Gastroesophageal sphincter (tissue), 3 donors: Measurements from ENCODE around the gene KPNA4.

ENCODE experiments used
- CTCF ChIP-seq, 4 experiments: fragments of 200-600 bp in 2 of 4; fragments of 450-650 bp in 2 of 4; sonication (generic) in 1 of 4; IDR thresholded peaks; one replicate each; pipeline ENCODE4 v1.5.1; 2017 to 2019; ENCODE audit warnings: antibody characterized with exemption in 4 of 4, mild to moderate bottlenecking in 2 of 4, moderate library complexity in 2 of 4
- POLR2A ChIP-seq, 2 donors: fragments of 450-650 bp; IDR thresholded peaks; one replicate each; pipeline ENCODE4 v1.6.1; 2017; ENCODE audit warnings: antibody characterized with exemption in 2 of 2, mild to moderate bottlenecking in 2 of 2, moderate library complexity in 1 of 2

DNA sequence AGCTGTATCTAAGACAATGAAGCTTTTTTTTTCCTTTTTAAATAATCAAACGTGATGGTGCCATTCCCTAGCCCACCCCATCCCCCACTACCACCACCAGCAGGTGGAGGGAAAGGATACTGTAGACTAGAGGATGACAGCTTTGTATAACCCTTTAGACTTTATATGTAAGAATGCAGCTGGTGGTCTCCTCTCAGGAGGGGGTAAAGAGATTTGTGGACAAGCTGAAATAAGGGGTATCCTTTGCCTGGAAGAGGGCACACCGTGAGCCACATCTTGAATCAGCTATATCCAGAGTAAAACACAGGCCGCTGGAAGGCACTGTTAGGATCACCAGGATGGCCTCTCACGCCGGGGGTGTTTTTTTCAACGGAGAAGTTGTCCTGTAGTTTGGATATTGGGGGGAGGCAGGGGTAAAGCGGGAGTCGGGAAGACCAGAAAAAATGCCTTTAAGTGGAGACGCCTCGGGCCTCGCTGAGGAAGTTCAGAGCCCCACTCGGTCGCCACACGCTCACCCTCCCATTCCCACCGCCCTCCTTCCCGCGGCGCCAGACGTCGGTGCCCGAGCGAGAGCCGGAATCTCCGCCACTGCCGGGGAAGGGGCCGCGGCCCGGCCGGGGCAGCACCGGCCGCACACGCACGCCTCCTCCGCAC is 986 bp downstream of the KPNA4 start:
- TF ChIP-seq POLR2A (IDR thresholded peaks at IDR 0.05) (no peak), CTCF (IDR thresholded peaks at IDR 0.05) (no peak)
